ENCODE measurements around the gene KNTC1. TPM values are rescaled to one million over a fixed set of nuclear protein-coding genes. Genes with fewer than 3 reads are reported as not detected.
A peak's percentile ranks its signal among the peaks of the same experiment; 100 is the strongest.
"Not testable (repeated sequence)": the region's sequence is repeated elsewhere in the genome, so short reads cannot be mapped to it uniquely, and the experiment has no call there.

KNTC1 gene
- total and polyA plus RNA-seq, 2 of the 8 experiments (the other 6 are each of a cell fraction or from before 2014, with no cell fraction given), result 52.7 to 80.2 TPM

GRCh38 chr12:122651520-122652224 is 124.6 kb downstream of the KNTC1 start (continued):
- TF ChIP-seq KDM5A (IDR thresholded peaks at IDR 0.05; ENCODE audit: low read length) (no peak), BACH1 (IDR thresholded peaks at IDR 0.05; ENCODE audit: low read length) (no peak), KDM4A (IDR thresholded peaks at IDR 0.05; ENCODE audit: low read depth, low read length, severe bottlenecking) (no peak), RFX5 (IDR thresholded peaks at IDR 0.05; ENCODE audit: borderline replicate concordance, low read depth, low read length) (no peak)

GRCh38 chr12:122653291-122653690 is 126.2 kb downstream of the KNTC1 start:
- H2BK12ac ChIP-seq (ENCODE audit: low read depth, low read length), result 0 out of 2 replicates have a peak overlapping the region, but pooled peaks have one; percentile 39
- not testable (repeated sequence) for H3K79me1 ChIP-seq (ENCODE audit: low read depth, low read length); H3K9ac ChIP-seq (replicated peaks in 1 of 4; ENCODE audit: extremely low read depth in 1 of 4, low read depth in 3 of 4, low read length in 3 of 4); H3K36me3 ChIP-seq (ENCODE audit: control insufficient read depth in 2 of 4, insufficient read depth in 4 of 4, low read length in 3 of 4); H2BK20ac ChIP-seq (ENCODE audit: low read length); FAIRE-seq; H3K4ac ChIP-seq (replicated peaks; ENCODE audit: insufficient read length, low read depth, low read length); H3K18ac ChIP-seq (ENCODE audit: extremely low read depth, low read length); H4K5ac ChIP-seq (ENCODE audit: insufficient read length, low read depth, low read length); H3K27ac ChIP-seq (ENCODE audit: low read depth, low read length); DNase-seq (ENCODE audit: low read depth in 1 of 2, low spot score in 2 of 2); H2AFZ ChIP-seq (ENCODE audit: low read length); H2AK5ac ChIP-seq (ENCODE audit: low read depth, low read length); H3K23ac ChIP-seq (ENCODE audit: insufficient read length); H3K27me3 ChIP-seq (replicated peaks in 1 of 4; ENCODE audit: control insufficient read depth in 3 of 4, extremely low read depth in 1 of 4, insufficient read depth in 3 of 4, low read length in 3 of 4); H3K23me2 ChIP-seq (ENCODE audit: low read depth, low read length); H3K4me2 ChIP-seq (ENCODE audit: insufficient read depth in 1 of 2, low read depth in 2 of 2, low read length in 2 of 2); H2BK15ac ChIP-seq (ENCODE audit: low read length); H4K20me1 ChIP-seq (replicated peaks in 1 of 2; ENCODE audit: control insufficient read depth in 1 of 2, insufficient read depth in 2 of 2, low read length in 2 of 2); H3K4me1 ChIP-seq (replicated peaks in 1 of 4; ENCODE audit: control insufficient read depth in 3 of 4, insufficient read depth in 4 of 4, low read length in 3 of 4); H4K8ac ChIP-seq (ENCODE audit: extremely low read depth, insufficient read depth, low read length); H3K9me3 ChIP-seq (ENCODE audit: insufficient read depth in 2 of 2, low read depth in 1 of 2, low read length in 1 of 2); H3K4me3 ChIP-seq (ENCODE audit: extremely low read depth in 1 of 4, insufficient read depth in 2 of 4, low read depth in 3 of 4, low read length in 4 of 4); H3K79me2 ChIP-seq (ENCODE audit: control insufficient read depth in 1 of 2, insufficient read depth in 2 of 2, low read length in 2 of 2); H3K56ac ChIP-seq (replicated peaks; ENCODE audit: insufficient read length, low read depth, low read length); H2BK120ac ChIP-seq (replicated peaks; ENCODE audit: low read depth, low read length); H3K14ac ChIP-seq (ENCODE audit: insufficient read length)
- ChIA-PET CTCF (ENCODE audit: partially characterized antibody) (interaction anchor here (0.8 to 2.0 kb wide), 4 partner anchors 15 to 29 kb away, joined by 4 to 8 read pairs (median 4); no protein-coding TSS in a partner anchor), POLR2A (ENCODE audit: partially characterized antibody) (interaction anchor here (0.6 to 2.2 kb wide), 6 partner anchors 11 to 100 kb away, joined by 3 to 5 read pairs (median 4); partner anchors contain the start of gene DENR)
- H4K91ac ChIP-seq (replicated peaks; ENCODE audit: insufficient read length, low read length), result peak overlapping the region; percentile 25
- WGBS, 2 experiments (ENCODE audit: extremely low coverage in 1 of 2, insufficient coverage in 1 of 2, insufficient read length in 1 of 2, insufficient replicate concordance in 2 of 2, low coverage in 1 of 2, low lambda C conversion rate in 2 of 2, missing lambda C conversion rate in 1 of 2), result 96% methylated on average over 8 of the region's 8 CpGs; no CpG with 5 or more reads in 1 of the 2 experiments
- 0 out of 2 replicates have a peak overlapping the region, but pooled peaks have one; percentile 60 for H2BK5ac ChIP-seq (ENCODE audit: low read depth, low read length)
